Heart left ventricle (tissue), 16 donors: ENCODE measurements around the gene HNRNPR. TPM values are rescaled to one million over a fixed set of nuclear protein-coding genes. Genes with fewer than 3 reads are reported as not detected.

ENCODE experiments used
- ATAC-seq, 4 donors: fragments of 200-7000 bp; cut with Tn5 transposase; one replicate each; pipeline ENCODE4 v1.9.1; 2020 to 2022; ENCODE audit warnings: moderate library complexity in 4 of 4, mild to moderate bottlenecking in 3 of 4, moderate number of reproducible peaks in 1 of 4
- DNase-seq, 5 donors: peaks; one replicate each; pipeline ENCODE4 v3.0.0-alpha.2; 2020
- H3K27ac ChIP-seq, 12 donors: fragments of 200-600 bp; sonication (generic) in 4 of 12; one replicate each; pipeline versions ENCODE4 v1.5.0 to v1.8.0; 2016 to 2022; ENCODE audit warnings: mild to moderate bottlenecking in 2 of 12
- H3K27me3 ChIP-seq, 9 donors: fragments of 200-600 bp; sonication (generic) in 2 of 9; one replicate each; pipeline versions ENCODE4 v1.5.1 to v1.8.0; 2016 to 2022; ENCODE audit warnings: mild to moderate bottlenecking in 3 of 9
- H3K36me3 ChIP-seq, 9 donors: fragments of 200-600 bp; sonication (generic) in 2 of 9; one replicate each; pipeline versions ENCODE4 v1.5.0 to v1.8.0; 2018 to 2022; ENCODE audit warnings: mild to moderate bottlenecking in 2 of 9
- H3K4me1 ChIP-seq, 12 donors: fragments of 200-600 bp; sonication (generic) in 4 of 12; one replicate each; pipeline versions ENCODE4 v1.5.0 to v1.8.0; 2016 to 2022; ENCODE audit warnings: mild to moderate bottlenecking in 3 of 12
- H3K4me3 ChIP-seq, 12 donors: fragments of 200-600 bp; sonication (generic) in 4 of 12; one replicate each; pipeline versions ENCODE4 v1.5.0 to v1.8.0; 2017 to 2022; ENCODE audit warnings: mild to moderate bottlenecking in 9 of 12, moderate library complexity in 4 of 12
- H3K9me3 ChIP-seq, 12 donors: fragments of 200-600 bp; sonication (generic) in 4 of 12; one replicate each; pipeline versions ENCODE4 v1.5.0 to v1.8.0; 2016 to 2022; ENCODE audit warnings: mild to moderate bottlenecking in 1 of 12
- CTCF ChIP-seq, 12 donors: fragments of 200-600 bp; sonication (generic) in 4 of 12; IDR thresholded peaks; one replicate each; pipeline versions ENCODE4 v1.5.0 to v1.8.0; 2018 to 2022; ENCODE audit warnings: antibody characterized with exemption in 12 of 12, mild to moderate bottlenecking in 5 of 12
- POLR2A ChIP-seq, 2 donors: fragments of 450-650 bp; IDR thresholded peaks; one replicate each; pipeline ENCODE4 v1.6.1; 2017; ENCODE audit warnings: antibody characterized with exemption in 2 of 2, mild to moderate bottlenecking in 2 of 2, moderate library complexity in 2 of 2
- WGBS, 4 donors: extraction: QIAGEN DNeasy Blood & Tissue Kit in 2 of 4; methylation state at CpG; one replicate each; pipeline versions ENCODE4 v1.1.5 to v1.1.7; 2013 to 2018; 5-methylcytosine and 5-hydroxymethylcytosine counted together
- intact Hi-C, 10 donors: fragments of 100-400 bp; cut with DNase I; formaldehyde crosslinking; loops; one replicate each; pipeline versions ENCODE4 v1.11.1 to v1.14.2; 2022
- polyA plus RNA-seq, 2 donors: library from polyadenylated mRNA; stranded (reverse); fragments of 200-250 nt; gene quantifications; one replicate each; pipeline ENCODE4 v1.2.3, GENCODE V29; 2013
- total RNA-seq, 9 donors: library from RNA; depleted of rRNA in 2 of 9; stranded (reverse); fragments of >200 nt in 2 of 9; fragmentation: NEBNext Ultra II Directional in 3 of 9; extraction: Animal tissue kit (Norgen Biotek cat#: 25700) in 3 of 9; gene quantifications; one replicate each; pipeline versions ENCODE4 v1.1.0 to v1.2.4, GENCODE V29; 2016 to 2023
- donor health status: ischemic (EF 13 %, LVEDD 7.1; RV severe dilation, severe dysfunction).
- donor health status: healthy with polysubstance abuse.
- donor health status: DM: no; HTN: yes; CAD: no.
- donor health status: DM: no; HTN: no; CAD: no.
- donor health status: ischemic (EF 25% LVEDD 6.9; RV normal size, moderate dysfunction).
- donor health status: ischemic (EF 25% LVEDD 5.7; RV mildly dilated, moderate dysfunction).
- donor health status: healthy.
- donor health status: DM: yes; HTN: yes; CAD: no.
- donor health status: ischemic (EF 35%, LVEDD 5.7; RV mildly dilated, moderate dysfunction).
- donor health status: nonischemic (EF 11% LVEDD 7.7; RV severe dilation, severe dysfunction).
- donor health status: DM: yes; HTN: yes; CAD: no.
- donor health status: PGD.
- donor health status: ischemic (EF 29% LVEDD 5.4; RV normal size, mild dysfunction).
- donor health status: nonischemic (EF 23%, LVEDD 6.1; RV moderate dilation, normal function).

The HNRNPR gene
- total and polyA plus RNA-seq, 11 donors = 38.0 to 96.1 (median 69.2) TPM

- peak overlapping the region; percentile 94 to 100 (median 98) for H3K27ac ChIP-seq
- H3K9me3 ChIP-seq = peaks cover 0 to 9% (median 0%) of the 10 kb centered on the region in 12 donors
- peak in 4 of 5 donors; percentile 47 to 79 (median 68) for DNase-seq
- intact Hi-C loops = loop anchor here in 1 of 10 donors (2.0 kb wide), 1 partner anchor 24 kb away; no protein-coding TSS in a partner anchor
- peaks cover 2 to 19% (median 13%) of the 10 kb centered on the region in 9 donors for H3K36me3 ChIP-seq
- peaks cover 17 to 52% (median 40%) of the 10 kb centered on the region in 12 donors for H3K4me1 ChIP-seq
- no peak for ATAC-seq
- H3K27me3 ChIP-seq = no peaks in the 10 kb centered on the region
- peak overlapping the region in 9 of 12 donors; percentile 0 to 100 (median 84) for H3K4me3 ChIP-seq
- TF ChIP-seq POLR2A (IDR thresholded peaks at IDR 0.05) (no peak), CTCF (IDR thresholded peaks at IDR 0.05) (peak in 3 of 12 donors; percentile 9 to 28 (median 12))
- WGBS, 4 donors = 19 to 33% (median 25%) methylated on average over 13 of the region's 13 CpGs
Measured at GRCh38 chr1:23370709-23371584, 26.9 kb upstream of the HNRNPR start.

- intact Hi-C loops = loop anchor here in 1 of 10 donors (2.0 kb wide), 1 partner anchor 24 kb away; no protein-coding TSS in a partner anchor
- Histone ChIP-seq H3K36me3 (peaks cover 2 to 25% (median 19%) of the 10 kb centered on the region in 9 donors), H3K4me3 (peak overlapping the region in 10 of 12 donors; percentile 66 to 100 (median 90)), H3K27me3 (no peaks in the 10 kb centered on the region), H3K27ac (peak overlapping the region; percentile 94 to 100 (median 98)), H3K4me1 (peaks cover 17 to 52% (median 40%) of the 10 kb centered on the region in 12 donors), H3K9me3 (peaks cover 0 to 15% (median 0%) of the 10 kb centered on the region in 12 donors)
- no peak for ATAC-seq
- no peak for DNase-seq
- WGBS, 4 donors = 6 to 16% (median 12%) methylated on average over 5 of the region's 5 CpGs
- TF ChIP-seq POLR2A (IDR thresholded peaks at IDR 0.05) (no peak), CTCF (IDR thresholded peaks at IDR 0.05) (peak in 1 of 12 donors; percentile 7)
Measured at GRCh38 chr1:23370330-23370708, 26.2 kb upstream of the HNRNPR start.

GRCh38 chr1:23369335-23370013, 25.4 kb upstream of the HNRNPR start, which contains the start of gene ZNF436:
Gene ZNF436, minus strand, starts transcription at chr1:23369836. Its CDS starts 1,831 bp downstream, at chr1:23368005.
- WGBS, 4 donors = 0 to 1% (median 0%) methylated on average over 11 to 29 of the region's 29 CpGs
- no peaks in the 10 kb centered on the region for H3K27me3 ChIP-seq
- intact Hi-C loops = loop anchor here in 8 of 10 donors (1.0 to 10.0 kb wide), 9 partner anchors 25 to 115 kb away; partner anchors contain the start of genes ASAP3 (in 2 of the 8) and HNRNPR (in 2 of the 8)
- H3K4me1 ChIP-seq = peaks cover 17 to 52% (median 40%) of the 10 kb centered on the region in 12 donors
- peaks cover 0 to 24% (median 4%) of the 10 kb centered on the region in 12 donors for H3K9me3 ChIP-seq
- peak; percentile 88 to 97 (median 95) for DNase-seq
- H3K27ac ChIP-seq = peak within 1 kb of the TSS; percentile 94 to 100 (median 98)
- H3K4me3 ChIP-seq = peak within 1 kb of the TSS; percentile 66 to 100 (median 87)
- H3K36me3 ChIP-seq = peaks cover 2 to 33% (median 24%) of the 10 kb centered on the region in 9 donors
- ATAC-seq = peak; percentile 40 to 54 (median 52)
- TF ChIP-seq POLR2A (IDR thresholded peaks at IDR 0.05) (peak in 1 of 2 donors; percentile 75), CTCF (IDR thresholded peaks at IDR 0.05) (no peak)
